IPS-18a (cell line): ENCODE results near the gene UGT1A7.

Experiments
- H3K27ac ChIP-seq: one replicate; pipeline ENCODE4 v1.5.1; 2013; ENCODE audit warnings: low read length
- H3K27me3 ChIP-seq: one replicate; pipeline ENCODE4 v1.6.1; 2013; ENCODE audit warnings: mild to moderate bottlenecking, low read length; ENCODE audit not compliant: control insufficient read depth, insufficient read depth
- H3K36me3 ChIP-seq: one replicate; pipeline ENCODE4 v1.6.1; 2013; ENCODE audit warnings: low read depth, low read length; ENCODE audit not compliant: control insufficient read depth
- H3K4me1 ChIP-seq: one replicate; pipeline ENCODE4 v1.6.1; 2013; ENCODE audit warnings: low read depth, low read length; ENCODE audit not compliant: control insufficient read depth
- H3K4me3 ChIP-seq: one replicate; pipeline ENCODE4 v1.5.1; 2013; ENCODE audit warnings: low read length
- H3K9ac ChIP-seq: one replicate; pipeline ENCODE4 v1.6.1; 2013; ENCODE audit warnings: mild to moderate bottlenecking, low read length, moderate library complexity
- H3K9me3 ChIP-seq: one replicate; pipeline ENCODE4 v1.6.1; 2013; ENCODE audit warnings: low read depth, low read length; ENCODE audit not compliant: control insufficient read depth

Gene UGT1A7

GRCh38 chr2:233684640-233685039, 2.9 kb downstream of the UGT1A7 start:
- no peak overlapping the region for H3K9ac ChIP-seq
- no peaks in the 10 kb centered on the region for H3K27me3 ChIP-seq

GRCh38 chr2:233686928-233687327, 5.2 kb downstream of the UGT1A7 start:
- H3K36me3 ChIP-seq = no peaks in the 10 kb centered on the region
- H3K4me3 ChIP-seq = no peak overlapping the region
- peaks cover 20% of the 10 kb centered on the region for H3K4me1 ChIP-seq
- H3K27me3 ChIP-seq = no peaks in the 10 kb centered on the region
- H3K9me3 ChIP-seq = no peaks in the 10 kb centered on the region
- no peak overlapping the region for H3K9ac ChIP-seq
- H3K27ac ChIP-seq = no peak overlapping the region

More at GRCh38 chr2:233684640-233685039, 2.9 kb downstream of the UGT1A7 start:
- H3K9me3 ChIP-seq = no peaks in the 10 kb centered on the region
- no peaks in the 10 kb centered on the region for H3K36me3 ChIP-seq
- no peak overlapping the region for H3K4me3 ChIP-seq
- H3K27ac ChIP-seq = no peak overlapping the region
- peaks cover 10% of the 10 kb centered on the region for H3K4me1 ChIP-seq

- H3K27ac ChIP-seq = no peak overlapping the region
- no peaks in the 10 kb centered on the region for H3K36me3 ChIP-seq
- H3K27me3 ChIP-seq = no peaks in the 10 kb centered on the region
- H3K4me3 ChIP-seq = no peak overlapping the region
- H3K4me1 ChIP-seq = peaks cover 21% of the 10 kb centered on the region
- no peaks in the 10 kb centered on the region for H3K9me3 ChIP-seq
- H3K9ac ChIP-seq = no peak overlapping the region
These were observed 6.6 kb downstream of the UGT1A7 start for GRCh38 chr2:233688341-233688740.

GRCh38 chr2:233689031-233689430, 7.3 kb downstream of the UGT1A7 start:
- Histone ChIP-seq H3K4me3 (no peak overlapping the region), H3K9me3 (no peaks in the 10 kb centered on the region), H3K27ac (no peak overlapping the region), H3K27me3 (no peaks in the 10 kb centered on the region), H3K36me3 (no peaks in the 10 kb centered on the region), H3K9ac (no peak overlapping the region), H3K4me1 (peaks cover 21% of the 10 kb centered on the region)

GRCh38 chr2:233689501-233689900, 7.8 kb downstream of the UGT1A7 start:
- no peak overlapping the region for H3K27ac ChIP-seq
- no peaks in the 10 kb centered on the region for H3K27me3 ChIP-seq
- H3K4me1 ChIP-seq = peaks cover 21% of the 10 kb centered on the region
- H3K9ac ChIP-seq = no peak overlapping the region
- no peaks in the 10 kb centered on the region for H3K9me3 ChIP-seq
- H3K36me3 ChIP-seq = no peaks in the 10 kb centered on the region
- no peak overlapping the region for H3K4me3 ChIP-seq

GRCh38 chr2:233690444-233690843, 8.7 kb downstream of the UGT1A7 start:
- Histone ChIP-seq H3K27me3 (no peaks in the 10 kb centered on the region), H3K4me1 (peaks cover 21% of the 10 kb centered on the region), H3K9me3 (no peaks in the 10 kb centered on the region), H3K9ac (no peak overlapping the region), H3K4me3 (no peak overlapping the region), H3K27ac (no peak overlapping the region), H3K36me3 (no peaks in the 10 kb centered on the region)

GRCh38 chr2:233691443-233692433, 10.0 kb downstream of the UGT1A7 start:
- H3K36me3 ChIP-seq = no peaks in the 10 kb centered on the region
- no peak overlapping the region for H3K9ac ChIP-seq
- H3K9me3 ChIP-seq = no peaks in the 10 kb centered on the region
- H3K4me3 ChIP-seq = no peak overlapping the region
- no peak overlapping the region for H3K27ac ChIP-seq
- no peaks in the 10 kb centered on the region for H3K27me3 ChIP-seq
- H3K4me1 ChIP-seq = peaks cover 21% of the 10 kb centered on the region

- no peaks in the 10 kb centered on the region for H3K36me3 ChIP-seq
- no peaks in the 10 kb centered on the region for H3K27me3 ChIP-seq
These were observed 10.9 kb downstream of the UGT1A7 start, which contains the start of gene UGT1A6 for GRCh38 chr2:233692648-233693047. Gene UGT1A6, plus strand, starts transcription at chr2:233692890. Its CDS starts 115 bp downstream, at chr2:233693005.

GRCh38 chr2:233693963-233694362, 12.3 kb downstream of the UGT1A7 start:
- Histone ChIP-seq H3K9me3 (no peaks in the 10 kb centered on the region), H3K4me3 (no peak overlapping the region), H3K27me3 (no peaks in the 10 kb centered on the region), H3K36me3 (no peaks in the 10 kb centered on the region), H3K9ac (no peak overlapping the region), H3K4me1 (peaks cover 15% of the 10 kb centered on the region), H3K27ac (no peak overlapping the region)

More at GRCh38 chr2:233692648-233693047, 10.9 kb downstream of the UGT1A7 start, which contains the start of gene UGT1A6:
- Histone ChIP-seq H3K9me3 (no peaks in the 10 kb centered on the region), H3K9ac (no peak within 1 kb of the TSS), H3K27ac (no peak within 1 kb of the TSS), H3K4me1 (peaks cover 21% of the 10 kb centered on the region), H3K4me3 (no peak within 1 kb of the TSS)

- H3K27me3 ChIP-seq = no peaks in the 10 kb centered on the region
- H3K4me3 ChIP-seq = no peak overlapping the region
- H3K36me3 ChIP-seq = no peaks in the 10 kb centered on the region
- H3K9me3 ChIP-seq = no peaks in the 10 kb centered on the region
- H3K27ac ChIP-seq = no peak overlapping the region
- H3K4me1 ChIP-seq = peaks cover 11% of the 10 kb centered on the region
- H3K9ac ChIP-seq = no peak overlapping the region
These were observed 17.0 kb downstream of the UGT1A7 start for GRCh38 chr2:233698740-233699139.

- no peak overlapping the region for H3K27ac ChIP-seq
- H3K9me3 ChIP-seq = no peaks in the 10 kb centered on the region
These were observed 17.8 kb downstream of the UGT1A7 start for GRCh38 chr2:233699424-233700027.

More at GRCh38 chr2:233699424-233700027, 17.8 kb downstream of the UGT1A7 start:
- H3K36me3 ChIP-seq = no peaks in the 10 kb centered on the region
- no peaks in the 10 kb centered on the region for H3K27me3 ChIP-seq
- H3K4me3 ChIP-seq = no peak overlapping the region
- peaks cover 11% of the 10 kb centered on the region for H3K4me1 ChIP-seq
- peak overlapping the region; percentile 51 for H3K9ac ChIP-seq
